Urinary bladder (tissue), 4 donors: ENCODE measurements around the gene FRMPD2. TPM values are rescaled to one million over a fixed set of nuclear protein-coding genes. Genes with fewer than 3 reads are reported as not detected.
"Not testable (repeated sequence)": the region's sequence is repeated elsewhere in the genome, so short reads cannot be mapped to it uniquely, and the experiment has no call there.

ENCODE experiments used
- DNase-seq: peaks from one replicate; pipeline ENCODE4 v3.0.0-alpha.2; 2015; ENCODE audit errors: extremely low spot score
- H3K27ac ChIP-seq: one replicate; pipeline ENCODE4 v1.5.1; 2013; ENCODE audit warnings: low read depth, mild to moderate bottlenecking, moderate library complexity
- H3K36me3 ChIP-seq: one replicate; pipeline ENCODE4 v1.6.1; 2013; ENCODE audit warnings: mild to moderate bottlenecking, moderate library complexity; ENCODE audit not compliant: insufficient read depth
- H3K4me1 ChIP-seq: one replicate; pipeline ENCODE4 v1.6.1; 2013; ENCODE audit warnings: mild to moderate bottlenecking, moderate library complexity; ENCODE audit not compliant: insufficient read depth
- H3K4me3 ChIP-seq: one replicate; pipeline ENCODE4 v1.5.1; 2013; ENCODE audit warnings: low read depth, low read length
- WGBS: extraction: QIAGEN DNeasy Blood & Tissue Kit; methylation state at CpG from one replicate; pipeline ENCODE4 v1.1.7; 2013; 5-methylcytosine and 5-hydroxymethylcytosine counted together
- polyA plus RNA-seq: library from polyadenylated mRNA; stranded (reverse); fragments of 200-250 nt; gene quantifications from one replicate; pipeline ENCODE4 v1.2.3, GENCODE V29; 2013
- total RNA-seq: library from RNA; depleted of rRNA; stranded (reverse); fragments of >200 nt; gene quantifications from one replicate; pipeline ENCODE4 v1.2.3, GENCODE V29; 2014
- donor health status: healthy with polysubstance abuse.
- donor health status: healthy.

The FRMPD2 gene
- total and polyA plus RNA-seq, 2 donors: 0.10 to 1.9 TPM

GRCh38 chr10:48160670-48161069 lies 113.8 kb downstream of the FRMPD2 start:
- H3K27ac ChIP-seq, H3K4me1 ChIP-seq, H3K36me3 ChIP-seq, DNase-seq, H3K4me3 ChIP-seq: not testable (repeated sequence)
- 45% methylated on average over 3 of the region's 5 CpGs for WGBS

GRCh38 chr10:48160163-48160562 lies 114.3 kb downstream of the FRMPD2 start:
- H3K27ac ChIP-seq, H3K4me3 ChIP-seq, H3K4me1 ChIP-seq, H3K36me3 ChIP-seq, DNase-seq: not testable (repeated sequence)
- WGBS: 78% methylated on average over 6 of the region's 6 CpGs

GRCh38 chr10:48154211-48155140 lies 120.0 kb downstream of the FRMPD2 start:
- H3K27ac ChIP-seq, H3K4me1 ChIP-seq, H3K4me3 ChIP-seq, DNase-seq, H3K36me3 ChIP-seq: not testable (repeated sequence)
- 63% methylated on average over 6 of the region's 6 CpGs for WGBS

- H3K4me1 ChIP-seq, H3K27ac ChIP-seq, H3K36me3 ChIP-seq, DNase-seq, H3K4me3 ChIP-seq: not testable (repeated sequence)
- WGBS: 85% methylated on average over 1 of the region's 3 CpGs
These were observed 126.9 kb downstream of the FRMPD2 start for GRCh38 chr10:48147643-48148042.

- H3K4me3 ChIP-seq, H3K36me3 ChIP-seq, H3K4me1 ChIP-seq, H3K27ac ChIP-seq, DNase-seq: not testable (repeated sequence)
- no CpG with 5 or more reads among the region's 10 CpGs for WGBS
These were observed 130.5 kb downstream of the FRMPD2 start for GRCh38 chr10:48143721-48144642.

- not testable (repeated sequence) for H3K27ac ChIP-seq, H3K4me3 ChIP-seq, DNase-seq, H3K36me3 ChIP-seq, H3K4me1 ChIP-seq
- 74% methylated on average over 2 of the region's 3 CpGs for WGBS
These were observed 133.5 kb downstream of the FRMPD2 start for GRCh38 chr10:48140949-48141348.

GRCh38 chr10:48139953-48140850 lies 134.3 kb downstream of the FRMPD2 start:
- H3K27ac ChIP-seq, DNase-seq, H3K4me3 ChIP-seq, H3K4me1 ChIP-seq, H3K36me3 ChIP-seq: not testable (repeated sequence)
- 57% methylated on average over 21 of the region's 53 CpGs for WGBS

GRCh38 chr10:48128954-48129353 lies 145.5 kb downstream of the FRMPD2 start:
- 92% methylated on average over 1 of the region's 2 CpGs for WGBS
- H3K36me3 ChIP-seq, H3K4me3 ChIP-seq, DNase-seq, H3K4me1 ChIP-seq, H3K27ac ChIP-seq: not testable (repeated sequence)

- WGBS: no CpG with 5 or more reads among the region's 2 CpGs
- not testable (repeated sequence) for H3K36me3 ChIP-seq, DNase-seq, H3K27ac ChIP-seq, H3K4me3 ChIP-seq, H3K4me1 ChIP-seq
These were observed 148.2 kb downstream of the FRMPD2 start for GRCh38 chr10:48126251-48126650.

- not testable (repeated sequence) for DNase-seq, H3K27ac ChIP-seq, H3K4me3 ChIP-seq, H3K36me3 ChIP-seq, H3K4me1 ChIP-seq
- 10% methylated on average over 2 of the region's 2 CpGs for WGBS
These were observed 148.9 kb downstream of the FRMPD2 start for GRCh38 chr10:48125631-48126030.

GRCh38 chr10:48122618-48123017 lies 151.9 kb downstream of the FRMPD2 start:
- not testable (repeated sequence) for H3K4me1 ChIP-seq, DNase-seq, H3K36me3 ChIP-seq, H3K27ac ChIP-seq, H3K4me3 ChIP-seq

GRCh38 chr10:48110277-48110676 lies 164.2 kb downstream of the FRMPD2 start:
- H3K27ac ChIP-seq: not testable (repeated sequence)
- no CpG with 5 or more reads among the region's 3 CpGs for WGBS

More at GRCh38 chr10:48110277-48110676, 164.2 kb downstream of the FRMPD2 start:
- not testable (repeated sequence) for H3K4me1 ChIP-seq, H3K4me3 ChIP-seq, H3K36me3 ChIP-seq, DNase-seq
